Mesodermal cell (in vitro differentiated cells): ENCODE measurements around the gene PCDHA13.
"Not testable (repeated sequence)": the region's sequence is repeated elsewhere in the genome, so short reads cannot be mapped to it uniquely, and the experiment has no call there.

Experiments used
- H3K27ac ChIP-seq: 2 replicates; pipeline ENCODE4 v1.7.0; 2013; ENCODE audit warnings: mild to moderate bottlenecking, low read depth, low read length, moderate library complexity; ENCODE audit not compliant: severe bottlenecking
- H3K36me3 ChIP-seq: 2 replicates; pipeline ENCODE4 v1.7.1; 2013; ENCODE audit warnings: mild to moderate bottlenecking, low read length, moderate library complexity; ENCODE audit not compliant: control insufficient read depth, insufficient read depth
- H3K4me1 ChIP-seq: one replicate; pipeline ENCODE4 v1.7.1; 2013; ENCODE audit warnings: mild to moderate bottlenecking, low read length; ENCODE audit not compliant: insufficient read depth, control insufficient read depth, poor library complexity, severe bottlenecking
- H3K4me3 ChIP-seq: 2 replicates; pipeline ENCODE4 v1.7.0; 2013; ENCODE audit warnings: low read length, control low read depth, mild to moderate bottlenecking; ENCODE audit not compliant: insufficient read depth, poor library complexity, severe bottlenecking; ENCODE audit errors: extremely low read depth
- H3K9me3 ChIP-seq: 2 replicates; pipeline ENCODE4 v1.7.1; 2013; ENCODE audit warnings: mild to moderate bottlenecking, low read length, moderate library complexity; ENCODE audit not compliant: control insufficient read depth
- WGBS, 2 experiments: methylation state at CpG; one replicate each; pipeline ENCODE4 v1.1.5; 2013; ENCODE audit warnings: missing lambda C conversion rate in 2 of 2; ENCODE audit not compliant: insufficient coverage in 2 of 2; 5-methylcytosine and 5-hydroxymethylcytosine counted together

The PCDHA13 gene

DNA sequence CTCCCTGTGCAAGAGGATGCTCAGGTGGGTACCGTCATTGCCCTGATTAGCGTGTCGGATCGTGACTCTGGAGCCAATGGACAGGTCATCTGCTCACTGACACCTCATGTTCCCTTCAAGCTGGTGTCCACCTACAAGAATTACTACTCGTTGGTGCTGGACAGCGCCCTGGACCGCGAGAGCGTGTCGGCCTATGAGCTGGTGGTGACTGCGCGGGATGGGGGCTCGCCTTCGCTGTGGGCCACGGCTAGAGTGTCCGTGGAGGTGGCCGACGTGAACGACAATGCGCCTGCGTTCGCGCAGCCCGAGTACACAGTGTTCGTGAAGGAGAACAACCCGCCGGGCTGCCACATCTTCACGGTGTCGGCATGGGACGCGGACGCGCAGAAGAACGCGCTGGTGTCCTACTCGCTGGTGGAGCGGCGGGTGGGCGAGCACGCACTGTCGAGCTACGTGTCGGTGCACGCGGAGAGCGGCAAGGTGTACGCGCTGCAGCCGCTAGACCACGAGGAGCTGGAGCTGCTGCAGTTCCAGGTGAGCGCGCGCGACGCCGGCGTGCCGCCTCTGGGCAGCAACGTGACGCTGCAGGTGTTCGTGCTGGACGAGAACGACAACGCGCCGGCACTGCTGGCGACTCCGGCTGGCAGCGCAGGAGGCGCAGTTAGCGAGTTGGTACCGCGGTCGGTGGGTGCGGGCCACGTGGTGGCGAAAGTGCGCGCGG, 5.2 kb upstream of the PCDHA13 start:
- WGBS, 2 experiments, result 96 to 98% methylated on average over 71 to 75 of the region's 80 CpGs
- H3K4me1 ChIP-seq, H3K9me3 ChIP-seq, H3K27ac ChIP-seq, H3K4me3 ChIP-seq: not testable (repeated sequence)
- H3K36me3 ChIP-seq, result peaks cover 16% of the 10 kb centered on the region

DNA sequence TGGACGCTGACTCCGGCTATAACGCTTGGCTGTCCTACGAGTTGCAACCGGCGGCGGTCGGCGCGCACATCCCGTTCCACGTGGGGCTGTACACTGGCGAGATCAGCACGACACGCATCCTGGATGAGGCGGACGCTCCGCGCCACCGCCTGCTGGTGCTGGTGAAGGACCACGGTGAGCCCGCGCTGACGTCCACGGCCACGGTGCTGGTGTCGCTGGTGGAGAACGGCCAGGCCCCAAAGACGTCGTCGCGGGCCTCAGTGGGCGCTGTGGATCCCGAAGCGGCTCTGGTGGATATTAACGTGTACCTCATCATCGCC, 4.7 kb upstream of the PCDHA13 start:
- Histone ChIP-seq H3K4me3 (no peak overlapping the region), H3K9me3 (no peaks in the 10 kb centered on the region), H3K27ac (no peak overlapping the region), H3K4me1 (no peaks in the 10 kb centered on the region), H3K36me3 (peaks cover 21% of the 10 kb centered on the region)
- WGBS, 2 experiments, result 95 to 97% methylated on average over 35 to 37 of the region's 37 CpGs

DNA sequence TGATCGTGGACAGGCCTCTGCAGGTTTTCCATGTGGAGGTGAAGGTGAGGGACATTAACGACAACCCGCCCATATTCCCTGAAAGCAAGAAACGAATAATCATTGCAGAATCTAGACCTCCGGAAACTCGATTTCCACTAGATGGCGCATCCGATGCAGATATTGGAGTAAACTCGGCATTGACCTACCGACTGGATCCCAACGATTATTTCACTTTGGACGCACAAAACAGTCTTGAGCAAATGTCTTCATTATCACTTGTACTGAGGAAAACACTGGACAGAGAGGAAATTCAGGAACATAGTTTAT, 621 bp downstream of the PCDHA13 start:
- Histone ChIP-seq H3K4me3 (peak overlapping the region; percentile 17), H3K27ac (no peak overlapping the region), H3K9me3 (no peaks in the 10 kb centered on the region), H3K4me1 (no peaks in the 10 kb centered on the region), H3K36me3 (peaks cover 18% of the 10 kb centered on the region)
- 60 to 64% methylated on average over 11 to 12 of the region's 12 CpGs for WGBS, 2 experiments

DNA sequence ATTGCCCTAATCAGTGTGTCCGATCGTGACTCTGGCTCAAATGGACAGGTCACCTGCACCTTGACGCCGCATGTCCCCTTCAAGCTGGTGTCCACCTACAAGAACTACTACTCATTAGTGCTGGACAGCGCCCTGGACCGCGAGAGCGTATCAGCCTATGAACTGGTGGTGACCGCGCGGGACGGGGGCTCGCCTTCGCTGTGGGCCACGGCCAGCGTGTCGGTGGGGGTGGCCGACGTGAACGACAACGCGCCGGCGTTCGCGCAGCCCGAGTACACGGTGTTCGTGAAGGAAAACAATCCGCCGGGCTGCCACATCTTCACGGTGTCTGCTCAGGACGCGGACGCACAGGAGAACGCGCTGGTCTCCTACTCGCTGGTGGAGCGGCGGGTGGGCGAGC, 1.4 kb downstream of the PCDHA13 start:
- Histone ChIP-seq H3K9me3 (no peaks in the 10 kb centered on the region), H3K4me3 (no peak overlapping the region), H3K27ac (no peak overlapping the region), H3K4me1 (no peaks in the 10 kb centered on the region), H3K36me3 (peaks cover 17% of the 10 kb centered on the region)
- 95 to 97% methylated on average over 33 to 38 of the region's 41 CpGs for WGBS, 2 experiments

DNA sequence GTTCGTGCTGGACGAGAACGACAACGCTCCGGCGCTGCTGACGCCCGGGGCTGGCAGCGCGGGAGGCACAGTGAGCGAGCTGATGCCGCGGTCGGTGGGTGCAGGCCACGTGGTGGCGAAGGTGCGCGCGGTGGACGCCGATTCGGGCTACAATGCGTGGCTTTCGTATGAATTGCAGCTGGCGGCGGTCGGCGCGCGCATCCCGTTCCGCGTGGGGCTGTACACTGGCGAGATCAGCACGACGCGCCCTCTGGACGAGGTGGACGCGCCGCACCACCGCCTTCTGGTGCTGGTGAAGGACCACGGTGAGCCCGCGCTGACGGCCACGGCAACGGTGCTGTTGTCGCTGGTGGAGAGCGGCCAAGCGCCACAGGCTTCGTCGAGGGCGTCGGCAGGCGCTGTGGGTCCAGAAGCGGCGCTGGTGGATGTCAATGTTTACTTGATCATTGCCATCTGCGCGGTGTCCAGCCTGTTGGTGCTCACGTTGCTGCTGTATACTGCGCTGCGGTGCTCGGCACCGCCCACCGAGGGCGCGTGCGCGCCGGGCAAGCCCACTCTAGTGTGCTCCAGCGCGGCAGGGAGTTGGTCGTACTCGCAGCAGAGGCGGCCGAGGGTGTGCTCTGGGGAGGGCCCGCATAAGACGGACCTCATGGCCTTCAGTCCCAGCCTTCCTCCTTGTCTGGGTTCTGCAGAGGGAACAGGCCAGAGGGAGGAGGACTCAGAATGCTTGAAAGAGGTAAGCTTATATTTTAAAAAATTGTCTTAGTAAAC, 2.2 kb downstream of the PCDHA13 start:
- no peak overlapping the region for H3K4me3 ChIP-seq
- H3K9me3 ChIP-seq, result no peaks in the 10 kb centered on the region
- WGBS, 2 experiments, result 96 to 98% methylated on average over 77 to 78 of the region's 79 CpGs
- peaks cover 17% of the 10 kb centered on the region for H3K36me3 ChIP-seq
- H3K27ac ChIP-seq, result no peak overlapping the region
- H3K4me1 ChIP-seq, result no peaks in the 10 kb centered on the region

DNA sequence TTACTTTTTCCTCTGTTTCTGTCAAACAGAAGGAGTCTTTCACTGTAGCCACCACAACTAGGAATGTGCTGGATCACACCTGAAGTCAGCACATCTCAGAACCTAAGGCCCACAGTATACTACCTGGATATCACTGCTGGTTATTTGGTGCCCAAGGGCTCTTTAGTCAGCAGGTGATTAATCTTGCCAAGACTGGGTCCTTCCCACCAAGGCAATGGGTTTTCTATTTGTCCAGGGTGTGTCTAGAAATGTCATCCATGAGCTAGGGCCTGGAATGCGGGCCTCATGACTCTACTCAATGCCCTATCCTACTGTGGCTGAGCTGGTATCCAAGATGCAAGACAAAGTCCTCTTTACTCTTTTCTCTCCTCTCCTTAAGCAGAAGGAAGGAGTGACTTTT, 34.4 kb downstream of the PCDHA13 start:
- no CpG with 5 or more reads among the region's 1 CpG for WGBS, 2 experiments
- H3K4me3 ChIP-seq, result no peak overlapping the region

DNA sequence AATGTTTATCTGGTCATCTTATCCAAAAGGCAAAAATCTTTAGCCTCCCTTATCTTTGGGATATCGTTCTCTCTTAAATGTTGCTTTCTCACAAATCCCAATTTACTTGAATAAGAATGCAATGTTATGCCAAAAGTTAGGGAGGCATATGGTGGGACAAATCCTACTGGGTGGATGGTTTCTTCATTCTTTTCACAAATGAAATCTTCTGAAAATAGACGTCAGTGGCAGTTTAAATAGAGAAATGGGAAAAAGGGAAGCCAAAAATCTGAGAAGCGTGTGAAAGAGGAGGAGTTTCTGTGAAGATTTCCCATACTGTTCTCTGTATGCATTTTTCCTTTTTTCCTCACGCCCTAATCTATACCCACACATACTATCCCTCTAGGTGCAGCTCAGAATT, 41.7 kb downstream of the PCDHA13 start:
- Histone ChIP-seq H3K4me1 (no peaks in the 10 kb centered on the region), H3K36me3 (no peaks in the 10 kb centered on the region), H3K9me3 (no peaks in the 10 kb centered on the region), H3K4me3 (no peak overlapping the region), H3K27ac (no peak overlapping the region)
- 73 to 78% methylated on average over 2 to 3 of the region's 4 CpGs for WGBS, 2 experiments

More for the DNA sequence above, 34.4 kb downstream of the PCDHA13 start:
- Histone ChIP-seq H3K27ac (no peak overlapping the region), H3K4me1 (no peaks in the 10 kb centered on the region), H3K9me3 (no peaks in the 10 kb centered on the region), H3K36me3 (no peaks in the 10 kb centered on the region)

DNA sequence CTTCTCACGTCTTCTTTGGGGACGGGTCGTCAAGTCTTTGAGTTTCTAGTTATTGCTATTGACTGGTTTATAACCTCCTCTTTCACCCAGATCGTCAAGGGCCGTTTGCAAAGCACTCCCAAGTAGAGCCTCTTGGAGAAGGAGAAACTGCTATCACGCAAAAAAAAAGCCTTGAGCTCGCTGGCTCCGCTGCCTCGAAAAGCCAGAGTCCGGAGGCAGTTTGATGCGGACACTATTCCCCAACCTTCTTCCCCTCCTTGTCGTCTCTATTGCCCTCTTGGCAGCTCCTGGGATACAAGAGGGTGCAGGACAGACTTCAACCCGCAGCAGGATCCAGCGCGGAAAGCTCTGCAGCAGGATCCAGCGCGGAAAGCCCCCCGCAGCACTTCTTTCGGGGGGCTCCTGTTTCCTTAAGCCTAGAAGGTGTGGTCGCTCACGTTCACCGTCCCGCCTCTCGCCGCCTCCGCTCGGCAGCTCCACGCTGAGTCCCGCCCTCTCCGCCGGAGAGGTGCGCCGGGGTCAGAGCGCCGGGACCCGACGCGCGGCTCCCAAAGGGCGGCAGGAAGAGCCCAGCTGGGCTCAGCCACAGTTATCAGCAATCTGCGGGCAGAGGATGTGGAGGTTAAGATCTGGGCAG, 44.0 kb downstream of the PCDHA13 start, which contains the start of gene PCDHAC1:
PCDHAC1 (plus strand) TSS at position 494 of the 637 bp plus-strand sequence. CDS start 594 bp downstream, outside the sequence.
- Histone ChIP-seq H3K4me3 (peak within 1 kb of the TSS; percentile 50), H3K9me3 (no peaks in the 10 kb centered on the region), H3K4me1 (no peaks in the 10 kb centered on the region), H3K27ac (peak within 1 kb of the TSS; percentile 24), H3K36me3 (no peaks in the 10 kb centered on the region)
- WGBS, 2 experiments, result 0% methylated on average over 26 to 29 of the region's 41 CpGs

DNA sequence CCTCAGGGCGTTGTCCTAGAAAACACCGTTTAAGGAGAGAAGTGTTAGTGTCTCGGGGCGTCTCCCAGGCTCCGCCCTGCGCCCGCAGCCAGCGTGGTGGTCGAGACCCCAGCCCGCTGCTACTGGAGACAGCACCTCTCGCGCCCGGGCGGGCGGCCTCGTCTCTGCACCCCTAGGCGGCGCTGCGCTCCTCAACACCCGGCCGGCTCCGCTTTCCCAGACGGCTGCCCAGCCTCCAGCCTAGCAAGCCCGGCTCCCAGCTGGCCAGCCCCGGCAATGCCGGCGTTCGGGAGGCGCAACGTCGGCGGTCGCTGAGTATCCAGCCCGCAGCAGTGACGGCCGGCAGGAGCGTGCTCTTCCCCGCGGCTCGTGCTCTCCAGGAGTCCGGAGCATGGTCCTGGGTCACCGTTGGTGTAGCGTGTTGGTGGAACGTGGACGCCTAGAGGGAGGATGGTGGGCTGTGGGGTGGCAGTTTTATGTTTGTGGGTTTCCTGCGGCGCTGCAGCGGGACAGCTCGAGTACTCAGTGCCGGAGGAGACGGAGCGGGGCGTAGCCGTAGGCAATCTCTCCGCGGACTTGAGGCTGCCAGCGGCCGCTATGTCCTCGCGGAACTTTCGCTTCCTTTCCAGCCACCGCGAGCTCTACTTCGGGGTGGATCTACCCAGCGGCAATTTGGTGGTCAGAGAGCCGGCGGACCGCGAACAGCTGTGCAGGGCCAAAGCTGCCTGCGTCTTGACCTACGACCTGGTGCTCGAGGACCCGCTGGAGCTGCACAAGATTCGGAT, 44.7 kb downstream of the PCDHA13 start:
- WGBS, 2 experiments, result 4 to 11% methylated on average over 64 to 73 of the region's 74 CpGs
- H3K27ac ChIP-seq, result peak overlapping the region; percentile 24
- H3K4me1 ChIP-seq, result no peaks in the 10 kb centered on the region

DNA sequence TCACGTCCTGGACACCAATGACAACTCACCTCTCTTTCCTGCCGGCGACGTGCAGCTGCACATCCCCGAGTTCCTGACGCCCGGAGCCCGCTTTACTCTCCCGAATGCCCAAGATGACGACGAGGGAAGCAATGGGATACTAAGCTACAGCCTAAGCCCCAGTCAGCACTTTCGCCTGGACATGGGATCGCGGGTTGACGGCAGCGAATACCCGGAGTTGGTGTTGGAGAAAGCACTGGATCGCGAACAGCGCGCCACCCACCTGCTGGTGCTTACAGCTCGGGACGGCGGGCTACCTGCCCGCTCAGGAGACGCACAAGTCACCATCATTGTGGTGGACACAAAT, 45.3 kb downstream of the PCDHA13 start:
- Histone ChIP-seq H3K36me3 (no peaks in the 10 kb centered on the region), H3K9me3 (no peaks in the 10 kb centered on the region), H3K27ac (no peak overlapping the region), H3K4me3 (peak overlapping the region; percentile 50), H3K4me1 (no peaks in the 10 kb centered on the region)
- 49 to 62% methylated on average over 26 of the region's 26 CpGs for WGBS, 2 experiments

More for the DNA sequence above, 44.7 kb downstream of the PCDHA13 start:
- no peaks in the 10 kb centered on the region for H3K9me3 ChIP-seq
- H3K4me3 ChIP-seq, result peak overlapping the region; percentile 50
- H3K36me3 ChIP-seq, result no peaks in the 10 kb centered on the region
